ENCODE measurements around the gene CCDC192.

DNA sequence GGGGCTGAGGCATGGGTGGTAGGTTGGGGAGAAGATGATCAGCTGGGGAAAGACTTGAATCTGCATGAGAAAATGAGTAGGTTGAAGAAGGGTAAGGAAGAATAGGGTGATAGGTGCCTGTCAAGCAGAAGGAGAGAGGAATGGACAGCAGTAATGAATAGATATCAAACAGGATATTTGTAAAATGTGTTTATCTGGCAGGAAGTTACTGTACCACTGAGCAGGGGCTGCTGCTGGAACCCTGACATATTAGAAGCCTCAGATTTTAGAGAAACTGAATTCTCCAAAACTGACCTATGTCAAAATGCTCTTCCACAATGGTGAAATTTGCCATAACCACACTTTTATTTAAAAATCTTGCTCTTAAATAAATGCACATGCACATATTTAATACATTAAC is 41.0 kb downstream of the CCDC192 start:
- TF ChIP-seq, protein P1, sequence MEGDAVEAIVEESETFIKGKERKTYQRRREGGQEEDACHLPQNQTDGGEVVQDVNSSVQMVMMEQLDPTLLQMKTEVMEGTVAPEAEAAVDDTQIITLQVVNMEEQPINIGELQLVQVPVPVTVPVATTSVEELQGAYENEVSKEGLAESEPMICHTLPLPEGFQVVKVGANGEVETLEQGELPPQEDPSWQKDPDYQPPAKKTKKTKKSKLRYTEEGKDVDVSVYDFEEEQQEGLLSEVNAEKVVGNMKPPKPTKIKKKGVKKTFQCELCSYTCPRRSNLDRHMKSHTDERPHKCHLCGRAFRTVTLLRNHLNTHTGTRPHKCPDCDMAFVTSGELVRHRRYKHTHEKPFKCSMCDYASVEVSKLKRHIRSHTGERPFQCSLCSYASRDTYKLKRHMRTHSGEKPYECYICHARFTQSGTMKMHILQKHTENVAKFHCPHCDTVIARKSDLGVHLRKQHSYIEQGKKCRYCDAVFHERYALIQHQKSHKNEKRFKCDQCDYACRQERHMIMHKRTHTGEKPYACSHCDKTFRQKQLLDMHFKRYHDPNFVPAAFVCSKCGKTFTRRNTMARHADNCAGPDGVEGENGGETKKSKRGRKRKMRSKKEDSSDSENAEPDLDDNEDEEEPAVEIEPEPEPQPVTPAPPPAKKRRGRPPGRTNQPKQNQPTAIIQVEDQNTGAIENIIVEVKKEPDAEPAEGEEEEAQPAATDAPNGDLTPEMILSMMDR (IDR thresholded peaks at IDR 0.05): no peak
- TF ChIP-seq POLR2A (IDR thresholded peaks at IDR 0.05; ENCODE audit: low read depth) (no peak), POLR2AphosphoS5 (IDR thresholded peaks at IDR 0.05) (no peak), EP300 (IDR thresholded peaks at IDR 0.05) (no peak)

Measured in esophagus muscularis mucosa (tissue), 4 donors.